Upper lobe of right lung (tissue), 1 donor: ENCODE data around the gene PROSER1. TPM values are rescaled to one million over a fixed set of nuclear protein-coding genes. Genes with fewer than 3 reads are reported as not detected.
"Not testable (repeated sequence)": the region's sequence is repeated elsewhere in the genome, so short reads cannot be mapped to it uniquely, and the experiment has no call there.

Experiments used
- ATAC-seq: fragments of 200-7000 bp; cut with Tn5 transposase; one replicate; pipeline ENCODE4 v1.9.1; 2020; ENCODE audit warnings: mild to moderate bottlenecking, moderate library complexity
- DNase-seq: peaks from one replicate; pipeline ENCODE4 v3.0.0-alpha.2; 2020
- H3K27ac ChIP-seq: fragments of 200-600 bp; one replicate; pipeline ENCODE4 v1.8.0; 2022
- H3K27me3 ChIP-seq: fragments of 200-600 bp; one replicate; pipeline ENCODE4 v1.8.0; 2022; ENCODE audit warnings: mild to moderate bottlenecking
- H3K36me3 ChIP-seq: fragments of 200-600 bp; one replicate; pipeline ENCODE4 v1.8.0; 2022
- H3K4me1 ChIP-seq: fragments of 200-600 bp; one replicate; pipeline ENCODE4 v1.8.0; 2022
- H3K4me3 ChIP-seq: fragments of 200-600 bp; one replicate; pipeline ENCODE4 v1.8.0; 2022; ENCODE audit warnings: mild to moderate bottlenecking
- H3K9me3 ChIP-seq: fragments of 200-600 bp; one replicate; pipeline ENCODE4 v1.8.0; 2022
- intact Hi-C: fragments of 100-400 bp; cut with DNase I; formaldehyde crosslinking; loops from one replicate; pipeline ENCODE4 v1.11.0; 2022
- total RNA-seq: library from RNA; stranded (reverse); fragmentation: NEBNext Ultra II Directional; extraction: Animal tissue kit (Norgen Biotek cat#: 25700); gene quantifications from one replicate; pipeline ENCODE4 v1.2.1, GENCODE V29; 2021
- TF ChIP-seq, protein P1 (sequence below): fragments of 200-600 bp; IDR thresholded peaks from one replicate; pipeline ENCODE4 v1.8.0; 2022; ENCODE audit warnings: antibody characterized with exemption
- donor health status: DM: no; HTN: yes; CAD: no; lungs with severe emphysema.

The PROSER1 gene
- total RNA-seq, 1 donor from 2014 or later: 30.7 TPM

DNA sequence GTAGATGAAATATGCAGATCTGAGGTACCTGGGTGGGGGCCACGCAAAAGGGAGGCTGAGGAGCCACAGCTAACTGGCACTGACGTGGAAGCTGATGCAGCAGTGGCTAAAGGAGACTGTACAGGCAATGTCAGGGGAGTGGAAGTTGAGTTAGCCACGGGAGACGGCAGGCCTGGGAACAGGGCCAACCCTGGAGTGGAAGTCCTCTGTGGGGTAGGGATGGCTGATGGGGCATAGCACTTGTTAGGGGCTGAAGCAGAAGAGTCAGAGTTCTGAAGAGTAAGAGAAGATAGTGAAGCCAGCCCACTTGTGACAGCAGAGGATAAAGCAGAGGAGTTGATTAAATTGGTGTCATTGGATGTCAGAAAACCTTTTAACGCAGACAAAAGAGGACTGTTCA lies 24.4 kb downstream of the PROSER1 start:
- H3K27me3 ChIP-seq: no peaks in the 10 kb centered on the region
- TF ChIP-seq, protein P1, sequence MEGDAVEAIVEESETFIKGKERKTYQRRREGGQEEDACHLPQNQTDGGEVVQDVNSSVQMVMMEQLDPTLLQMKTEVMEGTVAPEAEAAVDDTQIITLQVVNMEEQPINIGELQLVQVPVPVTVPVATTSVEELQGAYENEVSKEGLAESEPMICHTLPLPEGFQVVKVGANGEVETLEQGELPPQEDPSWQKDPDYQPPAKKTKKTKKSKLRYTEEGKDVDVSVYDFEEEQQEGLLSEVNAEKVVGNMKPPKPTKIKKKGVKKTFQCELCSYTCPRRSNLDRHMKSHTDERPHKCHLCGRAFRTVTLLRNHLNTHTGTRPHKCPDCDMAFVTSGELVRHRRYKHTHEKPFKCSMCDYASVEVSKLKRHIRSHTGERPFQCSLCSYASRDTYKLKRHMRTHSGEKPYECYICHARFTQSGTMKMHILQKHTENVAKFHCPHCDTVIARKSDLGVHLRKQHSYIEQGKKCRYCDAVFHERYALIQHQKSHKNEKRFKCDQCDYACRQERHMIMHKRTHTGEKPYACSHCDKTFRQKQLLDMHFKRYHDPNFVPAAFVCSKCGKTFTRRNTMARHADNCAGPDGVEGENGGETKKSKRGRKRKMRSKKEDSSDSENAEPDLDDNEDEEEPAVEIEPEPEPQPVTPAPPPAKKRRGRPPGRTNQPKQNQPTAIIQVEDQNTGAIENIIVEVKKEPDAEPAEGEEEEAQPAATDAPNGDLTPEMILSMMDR: no peak
- H3K4me3 ChIP-seq: no peak overlapping the region
- no peak overlapping the region for H3K27ac ChIP-seq
- intact Hi-C loops: no loop called here
- ATAC-seq (no peak), DNase-seq (no peak)
- H3K4me1 ChIP-seq: no peaks in the 10 kb centered on the region
- no peaks in the 10 kb centered on the region for H3K9me3 ChIP-seq
- H3K36me3 ChIP-seq: peaks cover 91% of the 10 kb centered on the region

DNA sequence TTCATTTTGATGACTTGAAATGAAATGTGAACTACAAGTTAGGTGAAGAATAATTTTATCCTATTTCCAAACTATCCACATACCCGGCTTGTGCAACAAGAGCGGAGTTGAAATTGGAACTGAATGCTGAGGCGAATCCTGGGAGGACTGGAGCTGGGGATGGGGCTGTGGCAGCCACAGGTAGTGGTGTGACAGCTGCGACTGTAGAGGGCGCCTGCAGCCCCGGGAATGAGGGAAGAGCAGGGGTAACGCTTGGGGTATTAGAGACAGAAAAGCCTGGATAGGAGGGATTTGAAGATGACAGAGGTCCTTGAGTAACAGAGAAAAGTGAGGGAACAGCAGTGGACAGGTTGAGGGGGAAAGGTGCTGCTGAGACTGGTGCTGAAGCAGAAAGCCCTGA lies 25.3 kb downstream of the PROSER1 start:
- Histone ChIP-seq H3K4me3 (no peak overlapping the region), H3K27ac (no peak overlapping the region), H3K9me3 (no peaks in the 10 kb centered on the region), H3K4me1 (no peaks in the 10 kb centered on the region), H3K36me3 (peaks cover 86% of the 10 kb centered on the region), H3K27me3 (no peaks in the 10 kb centered on the region)
- intact Hi-C loops: no loop called here
- TF ChIP-seq, protein P1: no peak
- ATAC-seq (no peak), DNase-seq (no peak)

DNA sequence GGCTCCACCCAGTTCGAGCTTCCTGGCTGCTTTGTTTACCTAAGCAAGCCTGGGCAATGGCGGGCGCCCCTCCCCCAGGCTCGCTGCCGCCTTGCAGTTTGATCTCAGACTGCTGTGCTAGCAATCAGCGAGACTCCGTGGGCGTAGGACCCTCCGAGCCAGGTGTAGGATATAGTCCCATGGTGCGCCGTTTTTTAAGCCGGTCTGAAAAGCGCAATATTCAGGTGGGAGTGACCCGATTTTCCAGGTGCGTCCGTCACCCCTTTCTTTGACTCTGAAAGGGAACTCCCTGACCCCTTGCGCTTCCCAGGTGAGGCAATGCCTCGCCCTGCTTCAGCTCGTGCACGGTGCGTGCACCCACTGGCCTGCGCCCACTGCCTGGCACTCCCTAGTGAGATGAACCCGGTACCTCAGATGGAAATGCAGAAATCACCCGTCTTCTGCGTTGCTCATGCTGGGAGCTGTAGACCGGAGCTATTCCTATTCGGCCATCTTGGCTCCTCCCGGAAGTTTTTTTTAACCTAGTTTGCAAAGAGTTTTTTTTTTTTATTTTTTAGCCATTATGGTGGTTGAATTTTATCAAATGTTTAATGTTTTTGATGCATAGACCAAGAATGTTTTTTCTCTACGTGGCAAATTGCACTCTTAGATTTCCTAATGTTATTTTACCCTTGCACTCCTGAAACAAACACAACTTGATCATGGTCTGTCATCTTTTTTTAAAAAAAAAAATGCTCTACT lies 31.3 kb downstream of the PROSER1 start:
- H3K4me3 ChIP-seq, H3K4me1 ChIP-seq, H3K27ac ChIP-seq, intact Hi-C loops, DNase-seq, ATAC-seq, H3K27me3 ChIP-seq, H3K9me3 ChIP-seq: not testable (repeated sequence)
- H3K36me3 ChIP-seq: peaks cover 25% of the 10 kb centered on the region

DNA sequence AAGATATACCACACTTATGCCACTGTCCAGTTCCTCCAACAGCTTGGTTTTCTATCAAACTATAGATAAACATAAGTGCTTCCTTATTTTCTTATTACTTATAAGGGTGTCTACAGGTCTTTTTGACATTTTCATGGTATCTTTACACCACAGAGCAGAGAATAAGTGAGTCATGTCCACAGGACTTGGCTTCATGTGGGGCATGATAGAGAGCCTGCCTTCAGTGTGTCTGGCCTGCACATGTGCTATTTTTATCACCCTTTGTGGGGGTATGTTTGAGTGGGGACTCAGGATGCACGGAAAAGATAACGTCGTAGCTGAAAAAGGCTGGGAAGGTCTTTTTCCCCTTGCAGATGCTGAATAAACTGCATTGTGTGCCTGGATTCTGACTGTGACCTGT lies 39.1 kb downstream of the PROSER1 start:
- no peak for ATAC-seq
- DNase-seq: no peak
- TF ChIP-seq, protein P1: no peak
- Histone ChIP-seq H3K36me3 (no peaks in the 10 kb centered on the region), H3K27ac (no peak overlapping the region), H3K4me3 (no peak overlapping the region), H3K9me3 (no peaks in the 10 kb centered on the region), H3K4me1 (no peaks in the 10 kb centered on the region), H3K27me3 (no peaks in the 10 kb centered on the region)
- intact Hi-C loops: no loop called here

DNA sequence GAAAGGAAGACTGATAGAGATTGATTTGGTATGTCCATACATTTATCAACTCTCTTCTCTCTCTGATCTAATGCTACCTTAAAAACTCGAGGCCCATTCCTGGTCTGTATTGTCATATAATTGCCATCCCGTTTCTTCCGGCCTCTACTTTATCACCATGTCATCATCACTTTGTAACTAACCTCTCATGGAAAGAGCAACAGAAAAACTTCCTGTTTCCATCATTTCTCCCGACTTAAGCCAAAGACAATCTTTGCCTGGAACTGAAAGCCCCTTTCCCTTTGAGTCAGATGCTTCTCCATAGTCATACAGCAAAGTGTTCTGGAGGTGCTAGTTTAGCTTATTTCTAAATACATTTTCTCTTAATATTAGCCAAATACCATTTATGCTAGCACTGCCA lies 44.5 kb downstream of the PROSER1 start:
- no peak for ATAC-seq
- H3K4me3 ChIP-seq: no peak overlapping the region
- no peak for DNase-seq
- H3K27me3 ChIP-seq: no peaks in the 10 kb centered on the region
- no peaks in the 10 kb centered on the region for H3K9me3 ChIP-seq
- H3K36me3 ChIP-seq: no peaks in the 10 kb centered on the region
- H3K4me1 ChIP-seq: no peaks in the 10 kb centered on the region
- TF ChIP-seq, protein P1: no peak
- no peak overlapping the region for H3K27ac ChIP-seq
- intact Hi-C loops: no loop called here

DNA sequence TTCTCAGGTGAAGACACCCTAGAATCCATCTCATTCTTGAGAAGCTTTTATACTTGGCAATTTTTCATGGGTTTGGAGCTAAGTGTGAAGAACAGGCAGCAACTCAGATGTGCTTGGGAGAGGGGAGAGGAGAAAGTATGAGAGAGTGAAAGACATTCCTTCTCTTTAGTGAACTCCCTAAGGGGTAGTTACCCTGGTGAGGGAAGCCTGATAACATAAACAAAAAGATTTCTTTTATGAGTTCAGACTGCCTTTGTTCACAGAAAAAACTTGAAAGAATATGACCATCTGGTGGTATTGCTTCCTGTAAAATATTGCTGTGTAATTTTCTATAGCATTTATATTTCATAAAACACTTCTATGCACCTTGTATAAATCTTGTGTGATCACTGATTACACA lies 47.2 kb downstream of the PROSER1 start, which contains the start of gene STOML3:
STOML3 (minus strand) TSS at position 139 of the 400 bp plus-strand sequence; CDS start at position 29, 110 bp downstream.
- DNase-seq (no peak), ATAC-seq (no peak)
- intact Hi-C loops: no loop called here
- Histone ChIP-seq H3K4me3 (no peak within 1 kb of the TSS), H3K27ac (no peak within 1 kb of the TSS), H3K27me3 (no peaks in the 10 kb centered on the region), H3K4me1 (no peaks in the 10 kb centered on the region), H3K9me3 (no peaks in the 10 kb centered on the region), H3K36me3 (no peaks in the 10 kb centered on the region)
- TF ChIP-seq, protein P1: no peak
